ENCODE data around the gene CCDC8.
A peak's percentile ranks its signal among the peaks of the same experiment; 100 is the strongest.
"Not testable (repeated sequence)": the region's sequence is repeated elsewhere in the genome, so short reads cannot be mapped to it uniquely, and the experiment has no call there.

The CCDC8 gene

DNA sequence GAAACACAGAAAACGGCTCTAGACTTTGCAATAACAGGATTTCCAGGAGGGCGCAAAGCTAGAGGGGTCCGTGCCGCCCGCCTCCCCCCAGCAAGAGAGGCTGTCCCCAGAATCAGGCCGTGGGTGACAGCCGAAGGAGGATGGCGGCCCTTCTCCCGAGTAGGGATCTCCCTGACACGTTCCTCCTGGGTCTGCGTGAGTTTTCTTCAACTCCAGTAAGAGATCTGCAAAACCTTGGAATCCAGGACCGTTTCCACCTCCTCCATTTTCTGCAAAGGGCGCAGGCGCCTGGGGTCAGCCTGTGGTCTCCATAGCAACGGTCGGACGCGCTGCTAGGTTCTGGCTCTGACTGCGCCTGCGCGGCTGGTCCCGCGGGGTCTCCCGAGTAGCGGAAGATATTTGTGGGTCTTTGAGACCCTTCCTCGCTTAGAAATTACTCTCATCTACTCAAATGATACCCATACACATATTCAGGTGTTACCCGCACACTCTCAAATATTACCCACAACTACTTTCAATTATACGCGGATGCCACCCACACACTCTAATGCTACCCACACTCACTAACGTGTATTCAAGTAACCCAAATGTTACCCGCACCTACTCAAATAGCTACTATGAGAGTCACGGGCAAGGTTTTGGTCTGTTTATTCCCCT lies 13.3 kb upstream of the CCDC8 start:
- Histone ChIP-seq H3K9ac (ENCODE audit: low read length) (peak overlapping the region; percentile 32), H3K9me3 (ENCODE audit: control insufficient read depth, low read length) (no peaks in the 10 kb centered on the region), H3K27me3 (ENCODE audit: control insufficient read depth, insufficient read depth, low read length) (peaks cover 37% of the 10 kb centered on the region), H3K4me1 (ENCODE audit: control insufficient read depth, insufficient read depth, low read length) (peaks cover 5% of the 10 kb centered on the region), H3K4me3 (ENCODE audit: low read length) (peak overlapping the region; percentile 9), H3K36me3 (ENCODE audit: control insufficient read depth, insufficient read depth, low read length) (no peaks in the 10 kb centered on the region)

DNA sequence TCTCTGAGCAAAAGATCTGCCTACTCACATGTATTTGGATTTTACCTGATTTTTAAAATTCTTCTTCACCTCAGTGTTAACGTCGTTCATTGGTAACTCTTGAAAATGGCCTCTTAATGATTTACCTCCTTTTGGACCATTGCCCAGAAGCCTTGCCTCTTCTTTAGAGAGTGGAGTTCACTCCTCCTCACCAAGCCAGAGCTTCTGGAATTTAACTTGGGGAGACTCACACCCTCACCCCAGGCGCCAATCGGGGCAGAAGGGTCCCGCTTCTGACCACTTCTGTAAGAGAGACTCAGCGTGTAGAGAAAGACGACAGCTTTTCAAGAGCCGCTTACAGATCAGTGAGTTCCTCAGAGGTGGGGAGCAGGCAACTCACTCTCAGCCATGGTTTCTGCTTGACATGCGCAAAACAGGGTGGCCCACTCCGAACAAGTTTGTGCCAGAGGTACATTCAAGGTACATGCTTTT lies 12.7 kb upstream of the CCDC8 start:
- Histone ChIP-seq H3K4me1 (ENCODE audit: control insufficient read depth, insufficient read depth, low read length) (peaks cover 5% of the 10 kb centered on the region), H3K4me3 (ENCODE audit: low read length) (peak overlapping the region; percentile 9), H3K9ac (ENCODE audit: low read length) (peak overlapping the region; percentile 32), H3K9me3 (ENCODE audit: control insufficient read depth, low read length) (no peaks in the 10 kb centered on the region), H3K36me3 (ENCODE audit: control insufficient read depth, insufficient read depth, low read length) (no peaks in the 10 kb centered on the region), H3K27me3 (ENCODE audit: control insufficient read depth, insufficient read depth, low read length) (peaks cover 37% of the 10 kb centered on the region)

DNA sequence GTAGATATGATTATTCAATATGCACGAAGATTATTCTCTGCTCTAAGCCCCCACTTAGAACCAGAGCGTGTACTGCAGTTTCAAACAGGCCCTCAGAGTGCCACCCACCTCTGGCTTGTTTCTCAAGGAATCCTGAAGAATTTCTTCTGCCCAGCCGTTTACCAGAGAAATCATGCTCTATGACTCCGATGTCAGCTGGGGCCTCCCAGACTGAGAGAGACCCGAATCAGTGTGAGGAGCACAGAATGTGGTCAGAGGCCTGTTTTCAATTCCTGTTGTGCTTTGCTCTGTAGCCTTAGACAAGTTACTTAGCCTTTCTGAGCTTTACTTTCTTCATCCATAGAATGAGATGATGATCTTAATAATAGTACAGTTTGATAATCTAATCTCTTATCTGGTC lies 9.8 kb upstream of the CCDC8 start:
- Histone ChIP-seq H3K4me1 (ENCODE audit: control insufficient read depth, insufficient read depth, low read length) (peaks cover 5% of the 10 kb centered on the region), H3K9ac (ENCODE audit: low read length) (no peak overlapping the region), H3K27me3 (ENCODE audit: control insufficient read depth, insufficient read depth, low read length) (peaks cover 22% of the 10 kb centered on the region)

DNA sequence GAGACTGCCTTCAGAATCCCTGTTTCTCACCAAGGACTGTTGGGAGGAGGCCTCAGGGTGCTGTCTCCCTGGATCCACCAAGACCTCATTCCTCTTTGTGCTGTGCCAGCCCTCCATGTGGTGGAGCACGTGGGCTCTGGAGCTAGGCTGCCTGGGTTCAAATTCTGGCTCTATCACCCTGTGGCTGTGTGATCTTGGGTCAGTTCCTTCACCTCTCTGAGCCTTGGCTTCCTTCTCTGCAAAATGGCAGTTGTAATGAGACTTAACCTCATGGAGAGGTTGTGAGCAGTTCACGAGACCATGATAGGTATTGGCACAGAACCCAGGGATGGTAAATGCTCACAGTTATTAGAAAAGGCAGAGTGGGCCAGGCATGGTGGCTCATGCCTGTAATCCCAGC lies 9.0 kb upstream of the CCDC8 start:
- Histone ChIP-seq H3K4me3 (ENCODE audit: low read length) (no peak overlapping the region), H3K9ac (ENCODE audit: low read length) (no peak overlapping the region), H3K36me3 (ENCODE audit: control insufficient read depth, insufficient read depth, low read length) (no peaks in the 10 kb centered on the region), H3K27me3 (ENCODE audit: control insufficient read depth, insufficient read depth, low read length) (peaks cover 13% of the 10 kb centered on the region), H3K9me3 (ENCODE audit: control insufficient read depth, low read length) (no peaks in the 10 kb centered on the region), H3K4me1 (ENCODE audit: control insufficient read depth, insufficient read depth, low read length) (peaks cover 5% of the 10 kb centered on the region)

More for the DNA sequence above, 9.8 kb upstream of the CCDC8 start:
- H3K4me3 ChIP-seq (ENCODE audit: low read length), result no peak overlapping the region
- no peaks in the 10 kb centered on the region for H3K36me3 ChIP-seq (ENCODE audit: control insufficient read depth, insufficient read depth, low read length)
- H3K9me3 ChIP-seq (ENCODE audit: control insufficient read depth, low read length), result no peaks in the 10 kb centered on the region

DNA sequence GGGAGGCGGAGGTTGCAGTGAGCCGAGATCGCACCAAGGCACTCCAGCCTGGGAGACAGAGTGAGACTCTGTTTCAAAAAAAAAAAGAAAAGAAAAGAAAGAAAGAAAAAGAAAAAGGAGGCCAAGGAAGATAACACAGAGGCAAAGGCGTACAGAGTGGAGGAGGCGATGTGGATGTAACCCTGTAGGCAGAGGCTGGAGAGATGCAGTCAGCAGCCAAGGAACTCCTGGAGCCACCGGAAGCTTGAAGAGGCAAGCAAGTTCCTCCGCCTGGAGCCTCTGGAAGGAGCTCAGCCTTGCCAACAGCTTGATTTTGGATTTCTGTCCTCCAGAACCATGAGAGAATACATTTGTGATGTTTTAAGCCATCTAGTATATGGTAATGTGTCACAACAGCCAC lies 6.7 kb upstream of the CCDC8 start:
- Histone ChIP-seq H3K27me3 (ENCODE audit: control insufficient read depth, insufficient read depth, low read length) (peaks cover 17% of the 10 kb centered on the region), H3K4me3 (ENCODE audit: low read length) (no peak overlapping the region), H3K36me3 (ENCODE audit: control insufficient read depth, insufficient read depth, low read length) (no peaks in the 10 kb centered on the region), H3K4me1 (ENCODE audit: control insufficient read depth, insufficient read depth, low read length) (no peaks in the 10 kb centered on the region), H3K9ac (ENCODE audit: low read length) (no peak overlapping the region), H3K9me3 (ENCODE audit: control insufficient read depth, low read length) (no peaks in the 10 kb centered on the region)

DNA sequence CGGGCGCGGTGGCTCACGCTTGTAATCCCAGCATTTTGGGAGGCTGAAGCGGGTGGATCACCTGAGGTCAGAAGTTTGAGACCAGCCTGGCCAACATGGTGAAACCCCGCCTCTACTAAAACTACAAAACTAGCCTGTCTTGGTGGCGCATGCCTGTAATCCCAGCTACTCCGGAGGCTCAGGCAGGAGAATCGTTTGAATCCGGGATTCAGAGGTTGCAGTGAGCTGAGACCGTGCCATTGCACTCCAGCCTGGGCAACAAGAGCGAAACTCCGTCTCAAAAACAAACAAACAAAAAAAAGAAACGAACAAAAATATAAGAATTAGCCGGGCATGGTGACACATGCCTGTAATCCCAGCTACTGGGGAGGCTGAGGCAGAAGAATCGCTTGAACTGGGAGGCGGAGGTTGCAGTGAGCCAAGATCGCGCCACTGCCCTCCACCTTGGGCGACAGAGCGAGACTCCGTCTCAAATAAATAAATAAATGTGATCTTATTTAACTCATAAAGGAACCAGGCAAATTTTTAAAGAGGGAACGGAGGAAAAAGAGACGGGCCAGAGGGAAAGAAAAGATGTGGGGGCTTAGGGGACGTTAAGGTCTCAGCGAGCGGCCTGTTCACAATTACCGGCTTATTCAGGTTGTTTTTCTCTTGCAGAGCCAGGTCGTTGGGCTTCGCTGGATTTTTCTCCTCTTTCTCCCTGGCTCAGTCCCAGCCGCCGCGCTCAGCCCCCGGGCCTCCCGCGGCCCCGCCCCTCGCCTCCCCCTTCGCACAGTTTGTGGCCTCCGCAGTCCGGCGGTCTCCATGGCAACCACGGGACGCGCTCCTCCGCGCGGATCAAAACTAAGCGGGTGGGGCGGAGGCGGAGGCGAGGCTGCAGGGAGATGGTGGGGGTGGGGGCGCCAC lies 2.7 kb upstream of the CCDC8 start:
- H3K27me3 ChIP-seq (ENCODE audit: control insufficient read depth, insufficient read depth, low read length), result peaks cover 47% of the 10 kb centered on the region
- not testable (repeated sequence) for H3K9me3 ChIP-seq (ENCODE audit: control insufficient read depth, low read length); H3K36me3 ChIP-seq (ENCODE audit: control insufficient read depth, insufficient read depth, low read length); H3K4me3 ChIP-seq (ENCODE audit: low read length); H3K4me1 ChIP-seq (ENCODE audit: control insufficient read depth, insufficient read depth, low read length)
- H3K9ac ChIP-seq (ENCODE audit: low read length), result peak overlapping the region; percentile 15

DNA sequence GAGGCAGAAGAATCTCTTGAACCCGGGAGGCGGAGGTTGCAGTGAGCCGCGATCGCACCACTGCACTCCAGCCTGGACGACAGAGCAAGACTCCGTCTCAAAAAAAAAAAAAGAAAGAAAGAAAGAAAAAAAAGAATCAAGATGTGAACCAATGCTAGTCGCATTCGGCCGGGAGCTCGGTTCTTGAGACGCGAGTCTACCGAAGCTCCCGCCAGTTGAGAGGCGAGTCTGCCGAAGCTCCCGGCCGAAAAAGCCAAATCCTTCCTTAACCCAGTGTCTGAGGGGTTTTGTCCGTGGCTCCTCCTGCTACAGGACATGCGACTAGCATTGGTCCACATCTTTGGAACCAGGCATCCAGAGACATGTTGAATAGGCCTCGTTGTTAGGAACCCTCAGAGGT lies 1.5 kb upstream of the CCDC8 start:
- H3K9ac ChIP-seq (ENCODE audit: low read length); H3K9me3 ChIP-seq (ENCODE audit: control insufficient read depth, low read length); H3K4me1 ChIP-seq (ENCODE audit: control insufficient read depth, insufficient read depth, low read length); H3K36me3 ChIP-seq (ENCODE audit: control insufficient read depth, insufficient read depth, low read length); H3K4me3 ChIP-seq (ENCODE audit: low read length): not testable (repeated sequence)
- peaks cover 49% of the 10 kb centered on the region for H3K27me3 ChIP-seq (ENCODE audit: control insufficient read depth, insufficient read depth, low read length)

DNA sequence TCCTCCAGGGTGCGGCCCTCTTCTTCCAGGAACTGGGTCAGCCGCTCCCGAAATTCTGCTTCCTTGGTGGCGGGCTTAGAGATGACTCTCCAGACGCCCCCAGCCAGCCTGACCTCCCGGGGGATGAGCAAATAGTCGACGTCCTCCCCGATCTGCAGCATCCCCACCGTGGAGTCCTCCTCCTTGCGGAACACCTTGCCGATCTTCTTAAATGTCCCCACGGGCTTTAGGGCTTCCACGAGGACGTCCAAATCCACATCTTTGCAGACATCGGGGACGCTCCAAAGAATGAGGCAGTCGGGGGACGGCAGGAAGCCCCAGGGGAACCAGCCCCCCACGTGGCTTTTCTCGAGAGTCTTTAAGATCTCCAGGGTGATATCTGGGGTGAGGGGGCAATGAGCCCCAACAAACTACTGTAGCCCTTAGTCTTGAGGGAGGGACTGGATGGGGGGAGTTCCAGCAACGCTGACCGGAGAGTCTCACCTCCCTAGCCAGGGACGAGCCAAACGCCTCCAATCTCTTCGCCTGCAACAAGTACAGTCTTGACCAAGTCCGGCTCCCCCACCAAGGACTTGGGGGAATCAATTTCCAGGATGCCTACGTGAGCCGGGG lies 608 bp downstream of the CCDC8 start:
- Histone ChIP-seq H3K9me3 (ENCODE audit: control insufficient read depth, low read length) (no peaks in the 10 kb centered on the region), H3K4me1 (ENCODE audit: control insufficient read depth, insufficient read depth, low read length) (no peaks in the 10 kb centered on the region), H3K9ac (ENCODE audit: low read length) (peak overlapping the region; percentile 53), H3K36me3 (ENCODE audit: control insufficient read depth, insufficient read depth, low read length) (no peaks in the 10 kb centered on the region), H3K4me3 (ENCODE audit: low read length) (peak overlapping the region; percentile 4), H3K27me3 (ENCODE audit: control insufficient read depth, insufficient read depth, low read length) (peaks cover 55% of the 10 kb centered on the region)

DNA sequence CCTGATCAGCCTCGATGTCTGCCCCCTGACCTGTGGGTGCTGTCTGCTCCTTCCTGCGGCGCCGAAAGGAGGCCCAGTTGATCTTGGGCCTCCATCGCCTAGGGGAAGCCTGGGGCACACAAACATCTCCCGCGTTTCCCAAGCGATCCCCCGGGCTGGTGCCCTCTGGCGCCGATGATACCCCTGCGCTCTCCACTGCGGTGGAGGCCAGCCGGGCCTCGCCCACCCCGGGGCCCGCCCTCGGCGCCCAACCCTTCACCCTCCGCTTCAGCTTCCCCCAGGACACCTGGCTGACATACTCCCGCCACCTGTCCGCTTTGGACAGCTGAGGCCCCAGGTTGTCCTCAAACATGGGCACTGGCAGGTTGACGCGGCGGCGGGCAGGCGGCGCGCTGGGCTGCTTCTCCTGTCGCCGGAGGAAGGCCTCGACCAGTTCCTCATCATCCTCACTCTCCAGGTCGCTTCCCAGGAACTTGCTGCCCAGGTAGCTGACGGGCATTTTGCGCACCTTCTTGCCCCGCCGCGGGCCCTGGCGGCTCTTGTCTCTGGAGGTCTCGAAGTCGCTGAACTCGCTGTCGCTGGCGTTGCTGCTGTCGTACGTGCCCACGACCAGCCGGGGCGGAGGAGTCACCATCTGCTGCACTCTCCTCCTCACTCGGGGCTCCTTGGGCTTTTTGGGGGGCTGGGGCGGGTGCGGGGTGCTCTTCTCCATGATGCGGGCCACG lies 1.3 kb downstream of the CCDC8 start:
- Histone ChIP-seq H3K4me1 (ENCODE audit: control insufficient read depth, insufficient read depth, low read length) (no peaks in the 10 kb centered on the region), H3K36me3 (ENCODE audit: control insufficient read depth, insufficient read depth, low read length) (no peaks in the 10 kb centered on the region), H3K4me3 (ENCODE audit: low read length) (no peak overlapping the region), H3K9ac (ENCODE audit: low read length) (no peak overlapping the region), H3K27me3 (ENCODE audit: control insufficient read depth, insufficient read depth, low read length) (peaks cover 59% of the 10 kb centered on the region), H3K9me3 (ENCODE audit: control insufficient read depth, low read length) (no peaks in the 10 kb centered on the region)

DNA sequence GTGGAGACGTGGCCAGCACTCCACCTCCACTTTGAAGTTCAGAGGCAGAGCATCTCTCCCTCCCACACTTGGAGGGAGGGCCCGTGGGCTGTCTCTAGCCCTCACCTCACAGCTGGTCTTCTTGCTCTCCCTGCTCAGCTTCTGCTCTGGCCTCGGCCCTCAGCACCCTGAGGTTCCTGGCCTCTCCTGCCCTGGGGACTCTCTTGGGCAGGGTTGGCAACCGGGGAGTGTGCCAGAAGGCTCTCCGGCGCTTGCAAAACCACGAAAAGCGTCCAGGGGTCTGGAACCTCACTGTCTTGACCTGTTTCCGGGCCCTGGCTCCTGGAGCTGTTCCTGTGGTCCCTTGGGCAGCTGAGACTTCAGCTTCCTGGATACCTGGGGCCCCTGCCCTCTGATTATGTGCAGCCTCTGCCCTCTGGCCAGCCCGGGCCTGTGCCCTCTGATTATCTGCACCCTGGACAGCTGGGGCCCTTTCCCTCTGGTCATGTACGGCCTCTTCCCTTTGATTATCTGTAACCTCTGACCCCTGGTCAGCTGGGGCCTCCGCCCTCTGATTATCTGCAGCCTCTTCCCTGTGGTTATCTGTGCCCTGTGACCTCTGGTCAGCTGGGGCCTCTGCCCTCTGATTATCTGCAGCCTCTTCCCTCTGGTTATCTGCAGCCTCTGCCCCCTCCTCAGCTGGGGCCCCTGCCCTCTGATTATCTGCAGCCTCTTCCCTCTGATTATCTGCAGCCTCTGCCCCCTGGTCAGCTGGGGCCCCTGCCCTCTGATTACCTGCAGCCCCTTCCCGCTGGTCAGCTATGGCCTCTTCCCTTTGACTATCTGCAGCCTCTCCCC lies 2.1 kb downstream of the CCDC8 start:
- Histone ChIP-seq H3K4me1 (ENCODE audit: control insufficient read depth, insufficient read depth, low read length) (no peaks in the 10 kb centered on the region), H3K27me3 (ENCODE audit: control insufficient read depth, insufficient read depth, low read length) (peaks cover 55% of the 10 kb centered on the region), H3K4me3 (ENCODE audit: low read length) (no peak overlapping the region), H3K9ac (ENCODE audit: low read length) (no peak overlapping the region), H3K9me3 (ENCODE audit: control insufficient read depth, low read length) (no peaks in the 10 kb centered on the region), H3K36me3 (ENCODE audit: control insufficient read depth, insufficient read depth, low read length) (no peaks in the 10 kb centered on the region)

All from mucosa of stomach (tissue), 1 donor.